HepG2 (cell line): Measurements from ENCODE around the gene CMIP. TPM values are rescaled to one million over a fixed set of nuclear protein-coding genes. Genes with fewer than 3 reads are reported as not detected.

Experiments used
- BRD4 ChIP-seq: sonication (generic); formaldehyde crosslinking; IDR thresholded peaks from 2 replicates; pipeline ENCODE4 v1.4.0; 2020; ENCODE audit warnings: missing genetic modification reagents
- FOXK1 ChIP-seq: sonication (generic); formaldehyde crosslinking; IDR thresholded peaks from 2 replicates; pipeline ENCODE4 v1.4.0; 2020; ENCODE audit warnings: low read depth, missing genetic modification reagents, borderline replicate concordance
- HOXA7 ChIP-seq: sonication (generic); formaldehyde crosslinking; IDR thresholded peaks from 2 replicates; pipeline ENCODE4 v1.8.1; 2022; ENCODE audit warnings: mild to moderate bottlenecking, missing genetic modification reagents, moderate library complexity
- IRF2 ChIP-seq: IDR thresholded peaks from 2 replicates; pipeline ENCODE4 v1.6.1; 2018; ENCODE audit warnings: missing genetic modification reagents, missing compliant biosample characterization
- KAT7 ChIP-seq: IDR thresholded peaks from 2 replicates; pipeline ENCODE4 v1.6.1; 2018; ENCODE audit warnings: borderline replicate concordance, missing compliant biosample characterization
- NFIB ChIP-seq: sonication (generic); formaldehyde crosslinking; IDR thresholded peaks from 2 replicates; pipeline ENCODE4 v1.9.0; 2021; ENCODE audit warnings: missing genetic modification reagents, mild to moderate bottlenecking, borderline replicate concordance
- NR2F6 ChIP-seq, 2 experiments: IDR thresholded peaks; 2 replicates each; pipeline ENCODE4 v1.6.1; 2016; ENCODE audit warnings: antibody characterized with exemption in 1 of 2, mild to moderate bottlenecking in 1 of 2
- RNF2 ChIP-seq: fragments of 450-650 bp; conservative IDR thresholded peaks from 2 replicates; pipeline ENCODE4 v1.6.1; 2016; ENCODE audit warnings: low read depth
- SMARCE1 ChIP-seq: fragments of 450-650 bp; IDR thresholded peaks from 2 replicates; pipeline ENCODE4 v1.6.1; 2017; ENCODE audit warnings: borderline replicate concordance
- SRSF9 ChIP-seq: fragments of 200-400 bp; formaldehyde crosslinking; IDR thresholded peaks from 2 replicates; pipeline ENCODE4 v1.6.1; 2018; ENCODE audit warnings: borderline replicate concordance, mild to moderate bottlenecking, low read depth, low read length; ENCODE audit not compliant: insufficient read depth, poor library complexity, severe bottlenecking
- TOPORS ChIP-seq: sonication (generic); formaldehyde crosslinking; IDR thresholded peaks from 2 replicates; pipeline ENCODE4 v1.8.0; 2023; ENCODE audit warnings: mild to moderate bottlenecking, missing genetic modification reagents
- ZFAT ChIP-seq: sonication (generic); formaldehyde crosslinking; conservative IDR thresholded peaks from 2 replicates; pipeline ENCODE4 v1.8.1; 2023; ENCODE audit warnings: missing genetic modification reagents, inconsistent platforms
- ZNF343 ChIP-seq: sonication (generic); formaldehyde crosslinking; IDR thresholded peaks from 2 replicates; pipeline ENCODE4 v1.4.0; 2020; ENCODE audit warnings: mild to moderate bottlenecking, missing genetic modification reagents
- ZNF768 ChIP-seq: sonication (generic); formaldehyde crosslinking; IDR thresholded peaks from 2 replicates; pipeline ENCODE4 v1.4.0; 2020; ENCODE audit warnings: missing genetic modification reagents
- polyA plus RNA-seq, 8 experiments: library from polyadenylated mRNA; depleted of rRNA in 3 of 8; stranded (reverse) in 7 of 8; unstranded in 1 of 8; fragments of >200 nt; fragmentation: Illumina TruSeq in 4 of 8; extraction: Trizol in 4 of 8; gene quantifications; 2 replicates each; pipeline versions ENCODE4 v1.2.1 to v1.2.3, GENCODE V29; 2011 to 2016; ENCODE audit warnings: low read depth in 4 of 8, missing spikeins in 1 of 8, mixed read lengths in 1 of 8; ENCODE audit not compliant: insufficient read depth in 1 of 8
- total RNA-seq, 5 experiments: library from RNA; depleted of rRNA; stranded (reverse); fragments of >200 nt; fragmentation: Illumina TruSeq; extraction: Trizol; gene quantifications; 2 replicates each; pipeline ENCODE4 v1.2.3, GENCODE V29; 2016; ENCODE audit warnings: low read depth in 1 of 5
- TF ChIP-seq, protein P1 (sequence below): sonication (generic); formaldehyde crosslinking; IDR thresholded peaks from 2 replicates; pipeline ENCODE4 v1.4.0; 2020; ENCODE audit warnings: mild to moderate bottlenecking, missing genetic modification reagents
- TF ChIP-seq, protein P2 (sequence below): sonication (generic); formaldehyde crosslinking; IDR thresholded peaks from 2 replicates; pipeline ENCODE4 v1.5.0; 2020; ENCODE audit warnings: mild to moderate bottlenecking, missing genetic modification reagents, borderline replicate concordance
- TF ChIP-seq, protein P3 (sequence below): sonication (generic); formaldehyde crosslinking; conservative IDR thresholded peaks from 2 replicates; pipeline ENCODE4 v1.4.0; 2020; ENCODE audit warnings: missing genetic modification reagents
- TF ChIP-seq, protein P4 (sequence below): sonication (generic); formaldehyde crosslinking; IDR thresholded peaks from 2 replicates; pipeline ENCODE4 v1.4.0; 2020; ENCODE audit warnings: missing genetic modification reagents, borderline replicate concordance

CMIP gene
- total and polyA plus RNA-seq, 2 of the 13 experiments (the other 11 are each of a cell fraction or from before 2014, with no cell fraction given) = 10.9 to 18.1 TPM

- TF ChIP-seq, protein P1, sequence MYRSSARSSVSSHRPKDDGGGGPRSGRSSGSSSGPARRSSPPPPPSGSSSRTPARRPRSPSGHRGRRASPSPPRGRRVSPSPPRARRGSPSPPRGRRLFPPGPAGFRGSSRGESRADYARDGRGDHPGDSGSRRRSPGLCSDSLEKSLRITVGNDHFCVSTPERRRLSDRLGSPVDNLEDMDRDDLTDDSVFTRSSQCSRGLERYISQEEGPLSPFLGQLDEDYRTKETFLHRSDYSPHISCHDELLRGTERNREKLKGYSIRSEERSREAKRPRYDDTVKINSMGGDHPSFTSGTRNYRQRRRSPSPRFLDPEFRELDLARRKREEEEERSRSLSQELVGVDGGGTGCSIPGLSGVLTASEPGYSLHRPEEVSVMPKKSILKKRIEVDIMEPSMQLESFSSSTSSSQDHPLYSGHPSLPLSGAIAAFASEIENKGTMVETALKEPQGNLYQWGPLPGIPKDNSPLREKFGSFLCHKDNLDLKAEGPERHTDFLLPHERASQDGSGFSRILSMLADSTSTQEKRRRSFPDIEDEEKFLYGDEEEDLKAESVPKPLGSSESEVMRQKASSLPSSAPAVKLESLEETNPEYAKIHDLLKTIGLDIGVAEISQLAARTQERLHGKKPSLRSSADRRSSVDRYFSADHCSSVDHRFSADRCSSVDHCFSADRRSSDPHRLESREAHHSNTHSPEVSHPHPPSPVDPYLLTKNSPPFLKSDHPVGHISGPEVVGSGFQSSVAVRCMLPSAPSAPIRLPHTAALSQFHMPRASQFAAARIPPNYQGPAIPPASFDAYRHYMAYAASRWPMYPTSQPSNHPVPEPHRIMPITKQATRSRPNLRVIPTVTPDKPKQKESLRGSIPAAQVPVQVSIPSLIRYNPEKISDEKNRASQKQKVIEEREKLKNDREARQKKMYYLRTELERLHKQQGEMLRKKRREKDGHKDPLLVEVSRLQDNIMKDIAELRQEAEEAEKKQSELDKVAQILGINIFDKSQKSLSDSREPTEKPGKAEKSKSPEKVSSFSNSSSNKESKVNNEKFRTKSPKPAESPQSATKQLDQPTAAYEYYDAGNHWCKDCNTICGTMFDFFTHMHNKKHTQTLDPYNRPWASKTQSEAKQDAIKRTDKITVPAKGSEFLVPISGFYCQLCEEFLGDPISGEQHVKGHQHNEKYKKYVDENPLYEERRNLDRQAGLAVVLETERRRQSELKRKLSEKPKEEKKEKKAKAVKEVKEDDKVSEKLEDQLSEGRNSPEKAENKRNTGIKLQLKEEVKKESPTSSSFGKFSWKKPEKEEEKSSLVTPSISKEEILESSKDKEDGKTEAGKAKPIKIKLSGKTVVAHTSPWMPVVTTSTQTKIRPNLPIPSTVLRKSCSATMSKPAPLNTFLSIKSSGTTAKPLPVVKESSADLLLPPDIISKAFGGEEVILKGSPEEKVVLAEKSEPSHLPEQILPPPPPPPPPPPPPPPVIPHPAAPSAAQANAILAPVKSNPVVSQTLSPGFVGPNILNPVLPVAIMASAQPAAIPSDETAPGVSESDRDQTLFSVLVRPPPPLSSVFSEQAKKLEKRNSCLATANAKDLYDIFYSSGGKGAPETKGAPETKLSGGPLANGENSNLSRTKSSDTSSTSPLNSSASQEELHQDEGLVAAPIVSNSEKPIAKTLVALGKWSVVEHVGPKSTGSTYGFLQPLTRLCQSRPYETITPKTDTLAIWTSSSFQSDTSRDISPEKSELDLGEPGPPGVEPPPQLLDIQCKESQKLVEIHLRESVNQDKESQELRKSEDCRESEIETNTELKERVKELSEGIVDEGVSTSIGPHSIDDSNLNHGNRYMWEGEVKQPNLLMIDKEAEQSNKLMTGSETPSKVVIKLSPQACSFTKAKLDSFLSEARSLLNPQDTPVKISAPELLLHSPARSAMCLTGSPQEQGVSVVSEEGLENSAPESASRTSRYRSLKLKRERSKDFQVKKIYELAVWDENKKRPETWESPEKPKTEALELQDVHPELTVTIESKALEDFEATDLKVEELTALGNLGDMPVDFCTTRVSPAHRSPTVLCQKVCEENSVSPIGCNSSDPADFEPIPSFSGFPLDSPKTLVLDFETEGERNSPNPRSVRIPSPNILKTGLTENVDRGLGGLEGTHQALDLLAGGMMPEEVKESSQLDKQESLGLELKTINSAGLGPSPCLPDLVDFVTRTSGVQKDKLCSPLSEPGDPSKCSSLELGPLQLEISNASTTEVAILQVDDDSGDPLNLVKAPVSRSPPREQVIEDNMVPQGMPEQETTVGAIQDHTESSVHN (CRISPR knock-in tag) = no peak
- TF ChIP-seq IRF2 (CRISPR knock-in tag) (no peak), SRSF9 (no peak), KAT7 (CRISPR knock-in tag) (no peak), ZFAT (CRISPR knock-in tag) (no peak), TOPORS (CRISPR knock-in tag) (no peak), ZNF343 (CRISPR knock-in tag) (no peak), BRD4 (CRISPR knock-in tag) (no peak), RNF2 (no peak), FOXK1 (CRISPR knock-in tag) (no peak; the same call in 1 of the 2 replicates), ZNF768 (CRISPR knock-in tag) (no peak), NFIB (CRISPR knock-in tag) (no peak), SMARCE1 (no peak), NR2F6 (IDR thresholded peaks at IDR 0.05) (peak; percentile 71; the same call in 1 of the 2 replicates), NR2F6 (CRISPR knock-in tag; IDR thresholded peaks at IDR 0.05) (peak; percentile 83), HOXA7 (CRISPR knock-in tag) (no peak)
- TF ChIP-seq, protein P2, sequence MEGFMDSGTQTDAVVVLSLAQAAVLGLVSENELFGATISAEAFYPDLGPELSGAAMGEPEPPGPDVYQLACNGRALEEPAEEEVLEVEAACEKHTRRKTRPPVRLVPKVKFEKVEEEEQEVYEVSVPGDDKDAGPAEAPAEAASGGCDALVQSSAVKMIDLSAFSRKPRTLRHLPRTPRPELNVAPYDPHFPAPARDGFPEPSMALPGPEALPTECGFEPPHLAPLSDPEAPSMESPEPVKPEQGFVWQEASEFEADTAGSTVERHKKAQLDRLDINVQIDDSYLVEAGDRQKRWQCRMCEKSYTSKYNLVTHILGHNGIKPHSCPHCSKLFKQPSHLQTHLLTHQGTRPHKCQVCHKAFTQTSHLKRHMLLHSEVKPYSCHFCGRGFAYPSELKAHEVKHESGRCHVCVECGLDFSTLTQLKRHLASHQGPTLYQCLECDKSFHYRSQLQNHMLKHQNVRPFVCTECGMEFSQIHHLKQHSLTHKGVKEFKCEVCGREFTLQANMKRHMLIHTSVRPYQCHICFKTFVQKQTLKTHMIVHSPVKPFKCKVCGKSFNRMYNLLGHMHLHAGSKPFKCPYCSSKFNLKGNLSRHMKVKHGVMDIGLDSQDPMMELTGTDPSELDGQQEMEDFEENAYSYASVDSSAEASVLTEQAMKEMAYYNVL (CRISPR knock-in tag) = no peak
- TF ChIP-seq, protein P3, sequence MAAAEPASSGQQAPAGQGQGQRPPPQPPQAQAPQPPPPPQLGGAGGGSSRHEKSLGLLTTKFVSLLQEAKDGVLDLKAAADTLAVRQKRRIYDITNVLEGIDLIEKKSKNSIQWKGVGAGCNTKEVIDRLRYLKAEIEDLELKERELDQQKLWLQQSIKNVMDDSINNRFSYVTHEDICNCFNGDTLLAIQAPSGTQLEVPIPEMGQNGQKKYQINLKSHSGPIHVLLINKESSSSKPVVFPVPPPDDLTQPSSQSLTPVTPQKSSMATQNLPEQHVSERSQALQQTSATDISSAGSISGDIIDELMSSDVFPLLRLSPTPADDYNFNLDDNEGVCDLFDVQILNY = no peak
- TF ChIP-seq, protein P4, sequence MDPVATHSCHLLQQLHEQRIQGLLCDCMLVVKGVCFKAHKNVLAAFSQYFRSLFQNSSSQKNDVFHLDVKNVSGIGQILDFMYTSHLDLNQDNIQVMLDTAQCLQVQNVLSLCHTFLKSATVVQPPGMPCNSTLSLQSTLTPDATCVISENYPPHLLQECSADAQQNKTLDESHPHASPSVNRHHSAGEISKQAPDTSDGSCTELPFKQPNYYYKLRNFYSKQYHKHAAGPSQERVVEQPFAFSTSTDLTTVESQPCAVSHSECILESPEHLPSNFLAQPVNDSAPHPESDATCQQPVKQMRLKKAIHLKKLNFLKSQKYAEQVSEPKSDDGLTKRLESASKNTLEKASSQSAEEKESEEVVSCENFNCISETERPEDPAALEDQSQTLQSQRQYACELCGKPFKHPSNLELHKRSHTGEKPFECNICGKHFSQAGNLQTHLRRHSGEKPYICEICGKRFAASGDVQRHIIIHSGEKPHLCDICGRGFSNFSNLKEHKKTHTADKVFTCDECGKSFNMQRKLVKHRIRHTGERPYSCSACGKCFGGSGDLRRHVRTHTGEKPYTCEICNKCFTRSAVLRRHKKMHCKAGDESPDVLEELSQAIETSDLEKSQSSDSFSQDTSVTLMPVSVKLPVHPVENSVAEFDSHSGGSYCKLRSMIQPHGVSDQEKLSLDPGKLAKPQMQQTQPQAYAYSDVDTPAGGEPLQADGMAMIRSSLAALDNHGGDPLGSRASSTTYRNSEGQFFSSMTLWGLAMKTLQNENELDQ (CRISPR knock-in tag) = no peak
Measured at GRCh38 chr16:81758376-81758775, 313.8 kb downstream of the CMIP start (continued).
